Tibial artery (tissue), 4 donors: ENCODE measurements around the gene ARHGAP12.

Experiments used
- DNase-seq, 2 donors: peaks; one replicate each; pipeline ENCODE4 v3.0.0-alpha.2; 2019
- H3K27ac ChIP-seq, 2 donors: fragments of 200-600 bp; sonication (generic) in 1 of 2; 1 replicate in 1 of 2; 2 replicates in 1 of 2; pipeline ENCODE4 v1.5.1; 2018 to 2019; ENCODE audit warnings: mild to moderate bottlenecking in 1 of 2
- H3K27me3 ChIP-seq, 2 donors: fragments of 200-600 bp; sonication (generic) in 1 of 2; one replicate each; pipeline versions ENCODE4 v1.5.1 to v1.6.0; 2016 to 2019
- H3K36me3 ChIP-seq, 3 donors: fragments of 200-600 bp; sonication (generic) in 2 of 3; one replicate each; pipeline ENCODE4 v1.5.1; 2016 to 2019; ENCODE audit warnings: mild to moderate bottlenecking in 2 of 3
- H3K4me1 ChIP-seq, 4 donors: fragments of 200-600 bp; sonication (generic) in 2 of 4; 1 replicate in 3 of 4; 2 replicates in 1 of 4; pipeline ENCODE4 v1.5.1; 2016 to 2019
- H3K4me3 ChIP-seq, 2 donors: fragments of 200-600 bp; sonication (generic) in 1 of 2; 1 replicate in 1 of 2; 2 replicates in 1 of 2; pipeline ENCODE4 v1.5.1; 2018 to 2019; ENCODE audit warnings: mild to moderate bottlenecking in 2 of 2
- H3K9me3 ChIP-seq, 3 donors: fragments of 200-600 bp; sonication (generic) in 1 of 3; one replicate each; pipeline ENCODE4 v1.5.1; 2016 to 2019
- intact Hi-C: fragments of 100-400 bp; cut with DNase I; formaldehyde crosslinking; loops from one replicate; pipeline ENCODE4 v1.15.0; 2023; ENCODE audit warnings: low total_unique reads
- TF ChIP-seq, protein P1 (sequence below), 2 experiments: fragments of 200-600 bp in 1 of 2; fragments of 450-650 bp in 1 of 2; IDR thresholded peaks; one replicate each; pipeline ENCODE4 v1.5.1; 2017 to 2019; ENCODE audit warnings: antibody characterized with exemption in 2 of 2, mild to moderate bottlenecking in 1 of 2, moderate library complexity in 1 of 2

ARHGAP12 gene

DNA sequence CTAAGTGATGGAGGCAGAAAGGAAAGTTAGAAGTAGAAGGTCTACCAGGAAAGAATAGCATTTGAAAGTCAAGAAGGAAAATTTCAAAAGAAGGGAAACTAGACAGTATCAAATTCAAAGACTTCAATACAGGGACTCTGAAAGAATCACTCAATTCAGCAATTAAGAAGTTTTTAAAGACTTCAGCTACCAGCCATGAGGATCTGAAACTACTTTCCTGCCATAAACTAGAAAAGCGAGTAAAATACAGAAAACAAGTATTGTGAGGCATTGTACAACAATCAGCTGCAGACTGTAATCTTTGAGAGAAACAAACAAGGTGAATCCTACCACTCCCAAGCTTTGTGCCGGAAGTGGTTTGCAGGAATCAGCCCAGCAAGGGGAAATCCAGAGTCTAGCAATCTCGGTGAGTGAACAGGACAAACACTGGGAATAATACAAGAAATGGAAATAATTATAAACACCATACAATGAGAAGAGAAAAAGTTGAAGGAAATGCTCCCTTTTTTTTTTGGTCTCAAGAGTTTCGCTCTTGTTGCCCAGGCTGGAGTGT is 62.4 kb downstream of the ARHGAP12 start:
- no peaks in the 10 kb centered on the region for H3K9me3 ChIP-seq
- H3K27me3 ChIP-seq = no peaks in the 10 kb centered on the region
- TF ChIP-seq, protein P1, sequence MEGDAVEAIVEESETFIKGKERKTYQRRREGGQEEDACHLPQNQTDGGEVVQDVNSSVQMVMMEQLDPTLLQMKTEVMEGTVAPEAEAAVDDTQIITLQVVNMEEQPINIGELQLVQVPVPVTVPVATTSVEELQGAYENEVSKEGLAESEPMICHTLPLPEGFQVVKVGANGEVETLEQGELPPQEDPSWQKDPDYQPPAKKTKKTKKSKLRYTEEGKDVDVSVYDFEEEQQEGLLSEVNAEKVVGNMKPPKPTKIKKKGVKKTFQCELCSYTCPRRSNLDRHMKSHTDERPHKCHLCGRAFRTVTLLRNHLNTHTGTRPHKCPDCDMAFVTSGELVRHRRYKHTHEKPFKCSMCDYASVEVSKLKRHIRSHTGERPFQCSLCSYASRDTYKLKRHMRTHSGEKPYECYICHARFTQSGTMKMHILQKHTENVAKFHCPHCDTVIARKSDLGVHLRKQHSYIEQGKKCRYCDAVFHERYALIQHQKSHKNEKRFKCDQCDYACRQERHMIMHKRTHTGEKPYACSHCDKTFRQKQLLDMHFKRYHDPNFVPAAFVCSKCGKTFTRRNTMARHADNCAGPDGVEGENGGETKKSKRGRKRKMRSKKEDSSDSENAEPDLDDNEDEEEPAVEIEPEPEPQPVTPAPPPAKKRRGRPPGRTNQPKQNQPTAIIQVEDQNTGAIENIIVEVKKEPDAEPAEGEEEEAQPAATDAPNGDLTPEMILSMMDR (IDR thresholded peaks at IDR 0.05) = no peak
- H3K4me1 ChIP-seq = peaks cover 0 to 30% (median 5%) of the 10 kb centered on the region in 4 donors
- intact Hi-C loops = loop anchor here (10.0 kb wide), 1 partner anchor 79 kb away; no protein-coding TSS in a partner anchor
- DNase-seq = no peak
- H3K36me3 ChIP-seq = no peaks in the 10 kb centered on the region
- no peak overlapping the region for H3K4me3 ChIP-seq
- no peak overlapping the region for H3K27ac ChIP-seq

DNA sequence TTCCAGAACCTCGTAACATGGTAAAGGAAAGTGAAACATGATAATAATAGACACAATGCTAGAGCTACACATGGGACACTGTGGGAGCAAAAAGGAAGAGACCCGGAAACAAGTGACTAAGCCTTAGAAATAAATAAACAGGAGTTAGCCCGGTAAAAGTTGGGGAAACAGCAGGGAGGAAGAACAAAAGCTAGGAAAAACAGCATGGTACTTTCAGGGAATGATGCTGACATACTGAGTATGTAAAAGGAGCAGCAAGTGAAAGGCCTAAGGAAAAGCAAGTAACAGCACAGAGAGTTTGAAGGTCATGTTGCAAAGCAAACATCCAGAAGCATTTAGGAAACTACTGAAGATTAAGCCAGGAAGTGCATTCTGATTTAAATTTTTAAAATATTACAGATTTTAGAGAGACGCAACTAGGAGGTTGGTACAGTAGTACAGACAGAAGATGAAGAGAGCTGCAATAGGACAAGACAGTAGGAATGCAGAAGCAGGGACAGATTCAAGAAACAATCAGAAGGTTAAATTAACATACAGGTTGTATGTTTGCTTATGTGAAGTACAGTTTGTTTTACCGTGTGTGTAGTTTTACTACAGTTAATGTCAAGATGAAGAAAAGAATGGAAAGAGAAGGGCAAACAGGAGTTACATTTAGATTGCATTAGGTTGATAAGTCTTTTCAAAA is 63.7 kb downstream of the ARHGAP12 start:
- intact Hi-C loops = loop anchor here (10.0 kb wide), 1 partner anchor 80 kb away; no protein-coding TSS in a partner anchor
- H3K27ac ChIP-seq = peak overlapping the region in 1 of 2 donors; percentile 6
- no peaks in the 10 kb centered on the region for H3K27me3 ChIP-seq
- no peaks in the 10 kb centered on the region for H3K9me3 ChIP-seq
- H3K4me1 ChIP-seq = peaks cover 0 to 34% (median 9%) of the 10 kb centered on the region in 4 donors
- H3K4me3 ChIP-seq = no peak overlapping the region
- TF ChIP-seq, protein P1 (IDR thresholded peaks at IDR 0.05) = no peak
- DNase-seq = no peak
- peaks cover 0 to 4% (median 0%) of the 10 kb centered on the region in 3 donors for H3K36me3 ChIP-seq

DNA sequence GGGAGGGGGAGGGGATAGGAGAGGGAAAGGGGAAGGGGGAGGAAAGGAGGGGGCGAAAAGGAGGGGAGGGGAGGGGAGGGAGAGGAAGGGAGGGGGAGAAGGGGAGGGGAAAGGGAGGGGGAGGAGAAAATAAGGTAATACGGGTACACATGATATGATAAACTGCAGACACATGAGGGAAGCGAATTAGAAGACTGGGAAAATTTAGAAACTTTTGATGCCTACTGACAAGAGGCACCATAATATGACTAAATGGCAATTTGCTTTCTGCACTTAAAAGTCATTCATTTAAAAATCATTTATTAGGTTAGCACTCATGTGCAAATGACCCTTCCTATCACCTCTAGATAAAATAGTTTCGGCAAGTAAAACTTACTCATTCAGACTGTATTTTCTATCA is 73.6 kb downstream of the ARHGAP12 start:
- Histone ChIP-seq H3K27ac (no peak overlapping the region), H3K4me1 (peaks cover 0 to 18% (median 4%) of the 10 kb centered on the region in 4 donors), H3K36me3 (peaks cover 0 to 11% (median 10%) of the 10 kb centered on the region in 3 donors), H3K27me3 (no peaks in the 10 kb centered on the region), H3K4me3 (no peak overlapping the region), H3K9me3 (no peaks in the 10 kb centered on the region)
- intact Hi-C loops = no loop called here
- TF ChIP-seq, protein P1 (IDR thresholded peaks at IDR 0.05) = no peak
- DNase-seq = no peak

DNA sequence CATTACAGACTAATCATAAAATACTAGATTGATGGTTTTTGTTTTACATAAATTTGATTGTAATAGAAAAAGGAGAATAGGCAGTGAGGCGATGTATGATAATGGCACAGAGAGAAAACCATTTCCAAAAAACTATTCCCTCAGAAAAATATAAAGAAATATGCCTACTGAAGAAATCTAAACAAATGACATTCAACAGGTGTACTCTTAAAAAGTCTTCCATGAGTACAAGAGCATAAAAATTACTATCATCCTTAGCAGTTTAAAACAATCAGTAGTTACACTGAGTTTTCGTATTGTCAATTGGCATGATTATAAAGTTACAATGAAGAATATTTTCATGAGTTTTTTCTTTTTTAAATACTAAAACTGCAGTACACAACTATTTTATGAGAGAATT is 75.0 kb downstream of the ARHGAP12 start:
- no peak overlapping the region for H3K4me3 ChIP-seq
- no peaks in the 10 kb centered on the region for H3K27me3 ChIP-seq
- intact Hi-C loops = no loop called here
- TF ChIP-seq, protein P1 (IDR thresholded peaks at IDR 0.05) = no peak
- peaks cover 0 to 4% (median 2%) of the 10 kb centered on the region in 3 donors for H3K36me3 ChIP-seq
- H3K9me3 ChIP-seq = no peaks in the 10 kb centered on the region
- peaks cover 0 to 10% (median 0%) of the 10 kb centered on the region in 4 donors for H3K4me1 ChIP-seq
- no peak overlapping the region for H3K27ac ChIP-seq
- no peak for DNase-seq

DNA sequence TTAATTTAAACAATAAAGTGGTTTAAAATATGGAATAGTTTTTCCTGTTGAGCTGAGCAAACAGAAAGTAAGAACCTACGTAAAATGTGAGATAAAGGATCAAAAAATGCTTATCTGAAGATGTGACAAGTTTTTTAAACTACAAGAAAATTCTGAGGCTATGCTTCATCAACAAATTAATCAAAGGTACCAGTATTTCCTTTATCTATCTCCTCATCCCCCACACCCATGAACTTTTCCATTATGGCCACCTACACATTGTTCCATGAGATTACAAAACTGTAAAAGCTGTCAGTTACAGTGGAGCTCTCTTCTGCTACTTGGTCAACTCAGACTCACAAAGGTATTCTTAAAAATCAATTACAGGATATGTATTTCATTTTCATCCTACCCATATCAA is 77.4 kb downstream of the ARHGAP12 start:
- intact Hi-C loops = no loop called here
- Histone ChIP-seq H3K4me1 (peaks cover 0 to 10% (median 0%) of the 10 kb centered on the region in 4 donors), H3K36me3 (peaks cover 0 to 6% (median 0%) of the 10 kb centered on the region in 3 donors), H3K27ac (no peak overlapping the region), H3K4me3 (no peak overlapping the region), H3K9me3 (no peaks in the 10 kb centered on the region), H3K27me3 (no peaks in the 10 kb centered on the region)
- TF ChIP-seq, protein P1 (IDR thresholded peaks at IDR 0.05) = no peak
- DNase-seq = no peak
